Hematopoietic multipotent progenitor cell treated with erythropoietin and hydrocortisone succinate and interleukin-3 and kit ligand, for 15 days (in vitro differentiated cells): ENCODE results near the gene CAMSAP1.

Source experiments
- DNase-seq: peaks from one replicate; pipeline ENCODE4 v3.0.0-alpha.2; 2015; ENCODE audit warnings: low spot score

The CAMSAP1 gene

GRCh38 chr9:135939351-135940265 is 32.3 kb upstream of the CAMSAP1 start:
- no peak for DNase-seq

GRCh38 chr9:135937521-135938489 is 30.5 kb upstream of the CAMSAP1 start:
- no peak for DNase-seq

- no peak for DNase-seq
Observed at GRCh38 chr9:135933114-135933513, 25.8 kb upstream of the CAMSAP1 start.

GRCh38 chr9:135932656-135933055 is 25.3 kb upstream of the CAMSAP1 start:
- no peak for DNase-seq

GRCh38 chr9:135931349-135931820 is 24.0 kb upstream of the CAMSAP1 start:
- no peak for DNase-seq

GRCh38 chr9:135930446-135931345 is 23.4 kb upstream of the CAMSAP1 start:
- DNase-seq: no peak

- DNase-seq: no peak
Observed at GRCh38 chr9:135929656-135930445, 22.5 kb upstream of the CAMSAP1 start.

GRCh38 chr9:135928731-135929655 is 21.6 kb upstream of the CAMSAP1 start:
- no peak for DNase-seq

- DNase-seq: no peak
Observed at GRCh38 chr9:135928074-135928730, 20.9 kb upstream of the CAMSAP1 start.

GRCh38 chr9:135927195-135928013 is 20.1 kb upstream of the CAMSAP1 start:
- DNase-seq: no peak

GRCh38 chr9:135926402-135927194 is 19.3 kb upstream of the CAMSAP1 start:
- DNase-seq: peak; percentile 80

- no peak for DNase-seq
Observed at GRCh38 chr9:135925496-135926133, 18.3 kb upstream of the CAMSAP1 start.

- no peak for DNase-seq
Observed at GRCh38 chr9:135924628-135925338, 17.4 kb upstream of the CAMSAP1 start.

- DNase-seq: no peak
Observed at GRCh38 chr9:135923508-135923907, 16.2 kb upstream of the CAMSAP1 start.

- no peak for DNase-seq
Observed at GRCh38 chr9:135921749-135922310, 14.5 kb upstream of the CAMSAP1 start.
